SK-N-SH treated with all-trans-retinoic acid at 6 μM for 48 hours (cell line): ENCODE data around the gene EHMT2.

ENCODE experiments used
- TOX ChIP-seq: fragments of 250-450 bp; sonication (Bioruptor Pico); IDR thresholded peaks from 2 replicates; pipeline ENCODE4 v1.8.0; 2021; ENCODE audit warnings: mild to moderate bottlenecking, moderate library complexity, borderline replicate concordance
- ZFP3 ChIP-seq: fragments of 250-450 bp; sonication (Bioruptor Pico); IDR thresholded peaks from 2 replicates; pipeline ENCODE4 v1.5.0; 2020; ENCODE audit warnings: mild to moderate bottlenecking, moderate library complexity
- ZFP30 ChIP-seq: fragments of 450-650 bp; formaldehyde crosslinking; IDR thresholded peaks from 2 replicates; pipeline ENCODE4 v1.5.0; 2022; ENCODE audit warnings: mild to moderate bottlenecking, moderate library complexity
- TF ChIP-seq, protein P1 (sequence below): fragments of 250-450 bp; sonication (Bioruptor Pico); IDR thresholded peaks from 2 replicates; pipeline ENCODE4 v1.8.0; 2020; ENCODE audit warnings: mild to moderate bottlenecking, moderate library complexity, borderline replicate concordance

- TF ChIP-seq ZFP30 (CRISPR knock-in tag) (no peak), ZFP3 (CRISPR knock-in tag) (no peak), TOX (CRISPR knock-in tag) (no peak)
- TF ChIP-seq, protein P1, sequence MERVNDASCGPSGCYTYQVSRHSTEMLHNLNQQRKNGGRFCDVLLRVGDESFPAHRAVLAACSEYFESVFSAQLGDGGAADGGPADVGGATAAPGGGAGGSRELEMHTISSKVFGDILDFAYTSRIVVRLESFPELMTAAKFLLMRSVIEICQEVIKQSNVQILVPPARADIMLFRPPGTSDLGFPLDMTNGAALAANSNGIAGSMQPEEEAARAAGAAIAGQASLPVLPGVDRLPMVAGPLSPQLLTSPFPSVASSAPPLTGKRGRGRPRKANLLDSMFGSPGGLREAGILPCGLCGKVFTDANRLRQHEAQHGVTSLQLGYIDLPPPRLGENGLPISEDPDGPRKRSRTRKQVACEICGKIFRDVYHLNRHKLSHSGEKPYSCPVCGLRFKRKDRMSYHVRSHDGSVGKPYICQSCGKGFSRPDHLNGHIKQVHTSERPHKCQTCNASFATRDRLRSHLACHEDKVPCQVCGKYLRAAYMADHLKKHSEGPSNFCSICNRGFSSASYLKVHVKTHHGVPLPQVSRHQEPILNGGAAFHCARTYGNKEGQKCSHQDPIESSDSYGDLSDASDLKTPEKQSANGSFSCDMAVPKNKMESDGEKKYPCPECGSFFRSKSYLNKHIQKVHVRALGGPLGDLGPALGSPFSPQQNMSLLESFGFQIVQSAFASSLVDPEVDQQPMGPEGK (CRISPR knock-in tag) = no peak
Observed at GRCh38 chr6:31886541-31886991, 10.9 kb downstream of the EHMT2 start.
